Sigmoid colon (tissue), 7 donors: ENCODE measurements around the gene FUT3. TPM values are rescaled to one million over a fixed set of nuclear protein-coding genes. Genes with fewer than 3 reads are reported as not detected.

Experiments used
- DNase-seq: peaks from one replicate; pipeline ENCODE4 v3.0.0-alpha.2; 2019
- H3K27ac ChIP-seq, 4 donors: fragments of 200-600 bp; sonication (generic); one replicate each; pipeline ENCODE4 v1.5.1; 2016 to 2019; ENCODE audit warnings: mild to moderate bottlenecking in 1 of 4
- H3K27me3 ChIP-seq, 3 donors: fragments of 200-600 bp; sonication (generic); one replicate each; pipeline ENCODE4 v1.5.1; 2019; ENCODE audit warnings: mild to moderate bottlenecking in 1 of 3
- H3K36me3 ChIP-seq, 4 donors: fragments of 200-600 bp; sonication (generic); one replicate each; pipeline ENCODE4 v1.5.1; 2016 to 2019
- H3K4me1 ChIP-seq, 4 donors: fragments of 200-600 bp; sonication (generic); one replicate each; pipeline ENCODE4 v1.5.1; 2017 to 2019
- H3K4me3 ChIP-seq, 4 donors: fragments of 200-600 bp; sonication (generic); one replicate each; pipeline ENCODE4 v1.5.1; 2017 to 2019; ENCODE audit warnings: mild to moderate bottlenecking in 2 of 4, moderate library complexity in 1 of 4
- H3K9me3 ChIP-seq, 4 donors: fragments of 200-600 bp in 3 of 4; sonication (generic) in 3 of 4; one replicate each; pipeline versions ENCODE4 v1.5.1 to v1.6.1; 2013 to 2019
- CTCF ChIP-seq, 4 experiments: fragments of 450-650 bp in 3 of 4; fragments of 200-600 bp in 1 of 4; IDR thresholded peaks; one replicate each; pipeline ENCODE4 v1.5.1; 2016 to 2019; ENCODE audit warnings: antibody characterized with exemption in 4 of 4, mild to moderate bottlenecking in 3 of 4, moderate library complexity in 2 of 4
- EP300 ChIP-seq, 4 donors: sonication (generic); formaldehyde crosslinking; IDR thresholded peaks; one replicate each; pipeline ENCODE4 v1.6.1; 2017; ENCODE audit warnings: antibody characterized with exemption in 4 of 4
- POLR2A ChIP-seq, 2 donors: fragments of 450-650 bp; IDR thresholded peaks; one replicate each; pipeline ENCODE4 v1.6.1; 2016; ENCODE audit warnings: antibody characterized with exemption in 2 of 2, mild to moderate bottlenecking in 2 of 2, moderate library complexity in 2 of 2
- POLR2AphosphoS5 ChIP-seq, 4 donors: sonication (generic); formaldehyde crosslinking; IDR thresholded peaks; one replicate each; pipeline ENCODE4 v1.6.1; 2017; ENCODE audit warnings: antibody characterized with exemption in 4 of 4
- WGBS, 2 donors: extraction: QIAGEN DNeasy Blood & Tissue Kit; methylation state at CpG; one replicate each; pipeline ENCODE4 v1.1.7; 2013; 5-methylcytosine and 5-hydroxymethylcytosine counted together
- intact Hi-C: fragments of 100-400 bp; cut with DNase I; formaldehyde crosslinking; loops from one replicate; pipeline ENCODE4 v1.15.1; 2023
- polyA plus RNA-seq, 3 donors: library from polyadenylated mRNA; stranded (reverse); fragments of 200-250 nt; gene quantifications; one replicate each; pipeline ENCODE4 v1.2.3, GENCODE V29; 2013
- total RNA-seq, 4 donors: library from RNA; depleted of rRNA; stranded (reverse); fragments of >200 nt; gene quantifications; one replicate each; pipeline ENCODE4 v1.1.0, GENCODE V29; 2016
- donor health status: healthy with polysubstance abuse.
- donor health status: Bipolar disorder and iron deficiency.
- donor health status: healthy.

The FUT3 gene
- total and polyA plus RNA-seq, 7 donors, result 0.83 to 168 (median 29.5) TPM; not detected in 3

GRCh38 chr19:5870986-5871394 lies 19.7 kb upstream of the FUT3 start:
- 79 to 80% methylated on average over 12 of the region's 12 CpGs for WGBS, 2 donors
- Histone ChIP-seq H3K27me3 (no peaks in the 10 kb centered on the region), H3K36me3 (no peaks in the 10 kb centered on the region), H3K4me1 (peaks cover 0 to 15% (median 7%) of the 10 kb centered on the region in 4 donors), H3K4me3 (no peak overlapping the region), H3K27ac (peak overlapping the region in 2 of 4 donors; percentile 57 to 60), H3K9me3 (no peaks in the 10 kb centered on the region)
- DNase-seq, result no peak
- TF ChIP-seq POLR2AphosphoS5 (IDR thresholded peaks at IDR 0.05) (peak; percentile 51 to 80 (median 60)), POLR2A (IDR thresholded peaks at IDR 0.05) (no peak)
- intact Hi-C loops, result no loop called here

- H3K4me3 ChIP-seq, result no peak overlapping the region
- WGBS, 2 donors, result 88% methylated on average over 31 of the region's 31 CpGs
- no peaks in the 10 kb centered on the region for H3K27me3 ChIP-seq
- intact Hi-C loops, result no loop called here
- DNase-seq, result no peak
- no peak overlapping the region for H3K27ac ChIP-seq
- peaks cover 0 to 12% (median 4%) of the 10 kb centered on the region in 4 donors for H3K4me1 ChIP-seq
- TF ChIP-seq CTCF (IDR thresholded peaks at IDR 0.05), result no peak
- TF ChIP-seq EP300 (IDR thresholded peaks at IDR 0.05), result no peak
- no peak for TF ChIP-seq POLR2A (IDR thresholded peaks at IDR 0.05)
- TF ChIP-seq POLR2AphosphoS5 (IDR thresholded peaks at IDR 0.05), result no peak
- H3K9me3 ChIP-seq, result no peaks in the 10 kb centered on the region
- H3K36me3 ChIP-seq, result no peaks in the 10 kb centered on the region
Observed at GRCh38 chr19:5867201-5868136, 16.2 kb upstream of the FUT3 start.

GRCh38 chr19:5865772-5866171 lies 14.5 kb upstream of the FUT3 start:
- no peaks in the 10 kb centered on the region for H3K9me3 ChIP-seq
- 71 to 80% methylated on average over 11 of the region's 11 CpGs for WGBS, 2 donors
- H3K27ac ChIP-seq, result no peak overlapping the region
- intact Hi-C loops, result no loop called here
- no peak for DNase-seq
- no peaks in the 10 kb centered on the region for H3K27me3 ChIP-seq
- H3K36me3 ChIP-seq, result no peaks in the 10 kb centered on the region
- H3K4me3 ChIP-seq, result no peak overlapping the region
- TF ChIP-seq POLR2AphosphoS5 (IDR thresholded peaks at IDR 0.05) (no peak), CTCF (IDR thresholded peaks at IDR 0.05) (no peak), POLR2A (IDR thresholded peaks at IDR 0.05) (no peak), EP300 (IDR thresholded peaks at IDR 0.05) (no peak)
- peaks cover 0 to 1% (median under 1%) of the 10 kb centered on the region in 4 donors for H3K4me1 ChIP-seq

- WGBS, 2 donors, result 87 to 88% methylated on average over 14 of the region's 14 CpGs
- Histone ChIP-seq H3K27ac (no peak overlapping the region), H3K27me3 (no peaks in the 10 kb centered on the region), H3K9me3 (no peaks in the 10 kb centered on the region), H3K4me3 (no peak overlapping the region), H3K36me3 (no peaks in the 10 kb centered on the region), H3K4me1 (no peaks in the 10 kb centered on the region)
- TF ChIP-seq POLR2A (IDR thresholded peaks at IDR 0.05) (no peak), CTCF (IDR thresholded peaks at IDR 0.05) (peak in 1 of 4 experiments; percentile 11), EP300 (IDR thresholded peaks at IDR 0.05) (no peak)
- intact Hi-C loops, result no loop called here
- no peak for DNase-seq
Observed at GRCh38 chr19:5864725-5865486, 13.7 kb upstream of the FUT3 start.
